Measurements from ENCODE around the gene ACSM5. TPM values are rescaled to one million over a fixed set of nuclear protein-coding genes. Genes with fewer than 3 reads are reported as not detected.
"Not testable (repeated sequence)": the region's sequence is repeated elsewhere in the genome, so short reads cannot be mapped to it uniquely, and the experiment has no call there.

Gene ACSM5
- total RNA-seq, 1 experiment from 2014 or later = 0.54 TPM

DNA sequence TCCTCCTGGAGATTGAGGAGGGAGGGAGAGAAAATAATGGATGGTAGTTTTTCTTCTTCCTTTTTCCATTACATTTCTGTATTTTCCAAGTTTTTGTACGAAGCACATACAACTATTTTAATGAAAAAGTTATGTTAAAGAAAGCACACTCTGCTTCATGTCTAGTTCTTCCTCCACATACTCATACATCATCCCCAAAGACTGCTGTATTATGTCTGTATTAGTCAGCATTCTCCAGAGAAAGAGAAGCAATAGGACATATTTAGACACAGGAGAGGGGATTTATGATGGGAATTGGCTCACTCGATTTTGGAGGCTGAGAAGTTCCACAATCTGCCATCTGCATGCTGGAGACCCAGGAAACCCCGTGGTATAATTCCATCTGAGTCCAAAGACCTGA is 31.9 kb downstream of the ACSM5 start:
- ChIA-PET POLR2A (no interaction called here), CTCF (interaction anchor here (0.6 kb wide), 1 partner anchor 11 kb away, joined by 3 read pairs; no protein-coding TSS in a partner anchor)
- TF ChIP-seq, protein P1, sequence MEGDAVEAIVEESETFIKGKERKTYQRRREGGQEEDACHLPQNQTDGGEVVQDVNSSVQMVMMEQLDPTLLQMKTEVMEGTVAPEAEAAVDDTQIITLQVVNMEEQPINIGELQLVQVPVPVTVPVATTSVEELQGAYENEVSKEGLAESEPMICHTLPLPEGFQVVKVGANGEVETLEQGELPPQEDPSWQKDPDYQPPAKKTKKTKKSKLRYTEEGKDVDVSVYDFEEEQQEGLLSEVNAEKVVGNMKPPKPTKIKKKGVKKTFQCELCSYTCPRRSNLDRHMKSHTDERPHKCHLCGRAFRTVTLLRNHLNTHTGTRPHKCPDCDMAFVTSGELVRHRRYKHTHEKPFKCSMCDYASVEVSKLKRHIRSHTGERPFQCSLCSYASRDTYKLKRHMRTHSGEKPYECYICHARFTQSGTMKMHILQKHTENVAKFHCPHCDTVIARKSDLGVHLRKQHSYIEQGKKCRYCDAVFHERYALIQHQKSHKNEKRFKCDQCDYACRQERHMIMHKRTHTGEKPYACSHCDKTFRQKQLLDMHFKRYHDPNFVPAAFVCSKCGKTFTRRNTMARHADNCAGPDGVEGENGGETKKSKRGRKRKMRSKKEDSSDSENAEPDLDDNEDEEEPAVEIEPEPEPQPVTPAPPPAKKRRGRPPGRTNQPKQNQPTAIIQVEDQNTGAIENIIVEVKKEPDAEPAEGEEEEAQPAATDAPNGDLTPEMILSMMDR (IDR thresholded peaks at IDR 0.05; ENCODE audit: unreplicated experiment) = no peak
- Mint-ChIP-seq H3K27me3 (ENCODE audit: insufficient read depth, unreplicated experiment) (no peaks in the 10 kb centered on the region), H3K27ac (ENCODE audit: low read depth, unreplicated experiment) (peak overlapping the region; percentile 75), H3K4me3 (ENCODE audit: unreplicated experiment) (no peak overlapping the region), H3K9me3 (ENCODE audit: unreplicated experiment) (no peaks in the 10 kb centered on the region), H3K4me1 (ENCODE audit: insufficient read depth, unreplicated experiment) (peaks cover 8% of the 10 kb centered on the region), H3K36me3 (ENCODE audit: insufficient read depth, unreplicated experiment) (no peaks in the 10 kb centered on the region)
- intact Hi-C loops (cut with micrococcal nuclease) = no loop called here
- DNase-seq (ENCODE audit: unreplicated experiment) = no peak
- BruUV-seq (replicated peaks) = no TSS peak

DNA sequence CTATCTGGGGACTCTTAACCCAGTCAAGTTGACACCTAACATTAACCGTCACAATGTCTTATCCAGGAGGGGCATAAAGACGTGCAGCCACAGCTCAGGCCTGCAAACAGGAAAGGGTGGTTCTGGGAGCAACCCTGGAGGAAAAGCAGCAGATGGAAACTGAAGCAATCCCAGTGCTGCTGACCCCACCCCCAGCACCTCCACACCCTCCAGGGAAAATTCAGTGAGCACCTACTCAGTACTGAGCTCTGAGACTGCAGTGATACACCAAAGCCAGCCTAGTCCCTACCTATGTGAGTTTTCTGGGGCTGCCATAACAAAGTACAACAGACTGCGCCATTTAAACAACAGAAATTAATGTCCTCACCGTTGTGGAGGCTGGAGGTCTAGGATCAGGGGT is 32.5 kb downstream of the ACSM5 start:
- H3K27me3 Mint-ChIP-seq (ENCODE audit: insufficient read depth, unreplicated experiment); H3K4me3 Mint-ChIP-seq (ENCODE audit: unreplicated experiment); DNase-seq (ENCODE audit: unreplicated experiment); H3K9me3 Mint-ChIP-seq (ENCODE audit: unreplicated experiment); H3K27ac Mint-ChIP-seq (ENCODE audit: low read depth, unreplicated experiment); H3K36me3 Mint-ChIP-seq (ENCODE audit: insufficient read depth, unreplicated experiment); intact Hi-C loops (cut with micrococcal nuclease); CTCF ChIA-PET; BruUV-seq (replicated peaks); H3K4me1 Mint-ChIP-seq (ENCODE audit: insufficient read depth, unreplicated experiment); POLR2A ChIA-PET: not testable (repeated sequence)

DNA sequence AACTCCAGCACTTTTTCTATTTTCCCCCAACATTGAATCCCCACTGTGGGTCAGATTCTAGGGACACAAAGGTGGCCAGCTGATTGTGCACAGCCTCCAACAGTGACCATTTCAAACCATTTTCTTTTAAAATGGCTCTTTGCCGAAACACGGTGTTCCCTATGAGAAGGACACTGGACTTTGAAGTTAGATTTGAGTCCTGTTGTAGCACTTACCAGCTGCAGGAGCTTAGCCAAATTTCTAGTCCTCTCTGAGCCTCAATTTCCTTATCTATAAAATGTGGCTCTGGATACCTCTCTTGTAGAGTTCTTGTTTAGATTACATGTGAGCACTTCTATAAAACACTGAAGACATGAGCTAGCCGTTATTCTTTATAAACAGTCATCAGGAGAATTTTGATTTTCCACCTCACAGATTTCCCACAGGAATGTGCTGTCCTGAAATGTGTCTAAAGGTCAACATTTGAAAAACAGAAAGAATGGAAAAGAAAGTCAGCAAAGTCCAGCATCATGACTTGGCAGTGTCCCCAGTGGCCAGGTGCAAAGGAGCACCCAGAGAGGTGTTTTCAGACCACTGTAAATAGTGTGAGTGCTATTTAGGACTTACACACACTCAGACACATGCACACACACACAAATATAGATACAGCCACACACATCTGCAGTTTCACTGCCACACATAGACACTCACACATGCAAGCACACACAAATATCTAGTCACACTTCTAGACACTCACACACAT is 37.5 kb downstream of the ACSM5 start:
- H3K27me3 Mint-ChIP-seq (ENCODE audit: insufficient read depth, unreplicated experiment); H3K27ac Mint-ChIP-seq (ENCODE audit: low read depth, unreplicated experiment); POLR2A ChIA-PET; H3K9me3 Mint-ChIP-seq (ENCODE audit: unreplicated experiment); H3K36me3 Mint-ChIP-seq (ENCODE audit: insufficient read depth, unreplicated experiment); H3K4me3 Mint-ChIP-seq (ENCODE audit: unreplicated experiment); BruUV-seq (replicated peaks); H3K4me1 Mint-ChIP-seq (ENCODE audit: insufficient read depth, unreplicated experiment); CTCF ChIA-PET; intact Hi-C loops (cut with micrococcal nuclease); DNase-seq (ENCODE audit: unreplicated experiment): not testable (repeated sequence)

DNA sequence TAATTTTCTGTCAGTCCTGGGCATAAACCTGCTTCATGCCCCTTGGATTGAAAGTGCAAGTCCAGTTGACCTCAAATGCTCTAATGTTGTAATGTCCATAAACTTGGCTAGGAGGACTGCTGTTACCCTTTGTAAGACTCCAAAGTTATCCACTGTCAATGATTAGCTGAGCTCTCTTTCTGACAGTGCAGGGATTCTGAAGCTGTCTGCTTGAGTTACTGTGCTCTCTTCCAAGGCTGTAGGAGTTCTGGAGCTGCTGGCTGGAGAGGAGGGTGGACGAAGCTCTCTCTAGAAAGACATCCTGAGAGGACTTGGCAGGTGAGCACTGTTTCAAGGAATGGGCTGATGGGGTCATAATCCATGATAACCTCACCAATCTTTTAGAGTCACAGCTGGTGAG is 42.0 kb downstream of the ACSM5 start, which contains the start of gene ACSM2A:
ACSM2A (plus strand) TSS at position 158 of the 400 bp plus-strand sequence. CDS start 8,594 bp downstream, outside the sequence.
- intact Hi-C loops (cut with micrococcal nuclease); POLR2A ChIA-PET; BruUV-seq (replicated peaks); CTCF ChIA-PET; H3K36me3 Mint-ChIP-seq (ENCODE audit: insufficient read depth, unreplicated experiment); H3K27me3 Mint-ChIP-seq (ENCODE audit: insufficient read depth, unreplicated experiment); H3K9me3 Mint-ChIP-seq (ENCODE audit: unreplicated experiment); H3K27ac Mint-ChIP-seq (ENCODE audit: low read depth, unreplicated experiment); DNase-seq (ENCODE audit: unreplicated experiment); H3K4me1 Mint-ChIP-seq (ENCODE audit: insufficient read depth, unreplicated experiment); H3K4me3 Mint-ChIP-seq (ENCODE audit: unreplicated experiment): not testable (repeated sequence)

DNA sequence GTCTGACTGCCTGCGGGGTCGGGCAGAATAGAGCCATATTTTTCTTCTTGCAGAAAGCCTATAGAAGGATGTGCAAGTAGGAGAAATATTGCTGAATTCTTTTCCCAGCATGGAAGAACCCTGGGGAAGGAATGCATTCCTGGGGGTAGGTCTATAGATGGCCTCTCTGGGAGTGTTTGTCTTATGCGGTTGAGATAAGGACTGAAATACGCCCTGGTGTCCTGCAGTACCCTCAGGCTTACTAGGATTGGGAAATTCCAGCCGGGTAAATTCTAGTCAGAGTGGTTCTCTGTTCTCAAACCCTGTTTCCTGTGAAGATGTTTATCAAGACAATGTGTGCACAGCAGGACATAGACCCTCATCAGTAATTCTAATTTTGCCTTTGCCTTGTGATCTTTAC is 44.3 kb downstream of the ACSM5 start:
- H3K4me3 Mint-ChIP-seq (ENCODE audit: unreplicated experiment); H3K27me3 Mint-ChIP-seq (ENCODE audit: insufficient read depth, unreplicated experiment); H3K4me1 Mint-ChIP-seq (ENCODE audit: insufficient read depth, unreplicated experiment); DNase-seq (ENCODE audit: unreplicated experiment); BruUV-seq (replicated peaks); CTCF ChIA-PET; H3K36me3 Mint-ChIP-seq (ENCODE audit: insufficient read depth, unreplicated experiment); POLR2A ChIA-PET; H3K27ac Mint-ChIP-seq (ENCODE audit: low read depth, unreplicated experiment); intact Hi-C loops (cut with micrococcal nuclease); H3K9me3 Mint-ChIP-seq (ENCODE audit: unreplicated experiment): not testable (repeated sequence)

DNA sequence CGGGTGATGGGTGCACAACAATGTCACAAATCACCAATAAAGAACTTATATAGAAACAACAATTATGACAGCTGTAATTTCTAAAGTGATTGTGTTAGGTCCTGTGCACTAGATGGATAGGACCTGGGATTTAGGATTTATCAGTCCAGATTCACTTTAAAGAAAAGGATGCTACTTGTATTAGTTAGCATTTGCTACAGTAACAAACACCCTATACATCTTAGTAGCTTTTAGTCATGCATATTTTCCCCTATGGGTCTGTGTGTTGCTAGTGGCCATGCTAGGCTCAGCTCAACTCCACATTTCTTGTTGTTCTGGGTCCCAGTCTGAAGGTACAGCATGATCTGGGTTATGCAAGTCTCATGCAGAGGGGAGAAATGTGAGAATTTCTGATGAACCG is 49.9 kb downstream of the ACSM5 start:
- H3K4me1 Mint-ChIP-seq (ENCODE audit: insufficient read depth, unreplicated experiment); DNase-seq (ENCODE audit: unreplicated experiment); H3K9me3 Mint-ChIP-seq (ENCODE audit: unreplicated experiment); BruUV-seq (replicated peaks); CTCF ChIA-PET; H3K27me3 Mint-ChIP-seq (ENCODE audit: insufficient read depth, unreplicated experiment); H3K4me3 Mint-ChIP-seq (ENCODE audit: unreplicated experiment); H3K27ac Mint-ChIP-seq (ENCODE audit: low read depth, unreplicated experiment); POLR2A ChIA-PET; intact Hi-C loops (cut with micrococcal nuclease); H3K36me3 Mint-ChIP-seq (ENCODE audit: insufficient read depth, unreplicated experiment): not testable (repeated sequence)

DNA sequence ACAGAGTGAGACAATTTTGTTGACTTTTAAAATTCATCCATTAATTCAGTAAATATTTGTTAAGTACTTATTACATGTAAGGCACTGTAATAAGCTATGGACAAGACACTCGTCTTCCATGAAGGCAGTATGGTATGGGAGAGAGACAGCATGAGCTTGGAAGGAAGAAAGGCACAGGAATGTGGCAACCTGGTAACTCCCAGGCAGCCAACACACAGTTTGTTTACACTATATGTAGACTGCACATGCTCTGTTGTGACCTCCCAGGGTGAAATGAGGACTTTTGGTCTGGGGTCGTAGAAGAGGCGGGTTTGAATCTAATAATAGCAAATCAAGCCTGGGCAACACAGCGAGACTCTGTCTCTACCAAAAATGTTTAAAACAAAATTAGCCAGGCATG is 51.0 kb downstream of the ACSM5 start:
- H3K27ac Mint-ChIP-seq (ENCODE audit: low read depth, unreplicated experiment); H3K4me3 Mint-ChIP-seq (ENCODE audit: unreplicated experiment); DNase-seq (ENCODE audit: unreplicated experiment); H3K36me3 Mint-ChIP-seq (ENCODE audit: insufficient read depth, unreplicated experiment); BruUV-seq (replicated peaks); H3K9me3 Mint-ChIP-seq (ENCODE audit: unreplicated experiment); POLR2A ChIA-PET; CTCF ChIA-PET; H3K4me1 Mint-ChIP-seq (ENCODE audit: insufficient read depth, unreplicated experiment); intact Hi-C loops (cut with micrococcal nuclease): not testable (repeated sequence)
- H3K27me3 Mint-ChIP-seq (ENCODE audit: insufficient read depth, unreplicated experiment) = peaks cover 10% of the 10 kb centered on the region

DNA sequence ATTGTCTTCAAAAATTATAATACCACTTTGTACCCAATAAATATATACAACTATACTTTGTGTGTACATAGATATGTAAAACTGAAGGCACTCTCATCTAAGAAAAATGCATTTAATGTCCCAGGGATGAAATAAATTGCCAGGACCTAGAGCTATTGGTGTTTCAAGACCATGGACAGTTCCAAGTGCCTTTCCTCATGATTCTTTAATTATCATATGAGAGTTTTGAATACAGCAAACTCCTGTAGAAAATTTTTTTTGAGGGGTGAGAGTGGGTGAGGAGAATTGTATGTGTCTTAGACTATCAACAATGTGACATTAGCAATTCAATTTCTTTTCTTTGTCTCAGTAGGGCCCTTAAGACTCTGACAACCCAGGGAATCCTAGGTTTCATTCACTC is 59.6 kb downstream of the ACSM5 start:
- intact Hi-C loops (cut with micrococcal nuclease); H3K4me1 Mint-ChIP-seq (ENCODE audit: insufficient read depth, unreplicated experiment); H3K36me3 Mint-ChIP-seq (ENCODE audit: insufficient read depth, unreplicated experiment); H3K4me3 Mint-ChIP-seq (ENCODE audit: unreplicated experiment); POLR2A ChIA-PET; CTCF ChIA-PET; H3K27me3 Mint-ChIP-seq (ENCODE audit: insufficient read depth, unreplicated experiment); BruUV-seq (replicated peaks); H3K27ac Mint-ChIP-seq (ENCODE audit: low read depth, unreplicated experiment); DNase-seq (ENCODE audit: unreplicated experiment): not testable (repeated sequence)
- H3K9me3 Mint-ChIP-seq (ENCODE audit: unreplicated experiment) = peaks cover 13% of the 10 kb centered on the region

DNA sequence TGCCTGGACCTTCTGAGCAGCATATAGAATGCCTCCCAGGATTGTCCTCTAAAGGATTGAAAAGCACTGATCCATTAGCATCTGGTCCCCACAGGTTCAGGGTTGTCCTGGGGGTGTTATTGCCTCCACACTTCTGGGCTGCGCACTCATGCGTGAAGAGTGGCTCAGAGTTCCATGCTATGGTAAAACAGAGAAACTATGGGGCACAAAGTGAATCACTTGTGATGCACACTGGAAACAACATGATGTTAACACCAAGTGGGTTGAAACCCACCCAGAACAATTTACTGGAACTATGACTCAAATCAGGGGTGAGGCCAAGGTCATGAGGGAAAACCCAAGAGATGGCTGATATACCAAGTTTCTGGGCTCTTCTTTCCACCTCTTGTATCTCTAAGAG is 60.6 kb downstream of the ACSM5 start:
- H3K9me3 Mint-ChIP-seq (ENCODE audit: unreplicated experiment); CTCF ChIA-PET; H3K4me1 Mint-ChIP-seq (ENCODE audit: insufficient read depth, unreplicated experiment); H3K36me3 Mint-ChIP-seq (ENCODE audit: insufficient read depth, unreplicated experiment); DNase-seq (ENCODE audit: unreplicated experiment); H3K27ac Mint-ChIP-seq (ENCODE audit: low read depth, unreplicated experiment); POLR2A ChIA-PET; H3K4me3 Mint-ChIP-seq (ENCODE audit: unreplicated experiment); BruUV-seq (replicated peaks); H3K27me3 Mint-ChIP-seq (ENCODE audit: insufficient read depth, unreplicated experiment); intact Hi-C loops (cut with micrococcal nuclease): not testable (repeated sequence)

Data from MCF 10A (cell line).